PC-3 (cell line): ENCODE measurements around the gene GYPC.

Source experiments
- CTCF ChIP-seq: fragments of 300-600 bp; sonication (generic); conservative IDR thresholded peaks from 2 replicates; pipeline ENCODE4 v1.5.1; 2017; ENCODE audit warnings: antibody characterized with exemption, low read depth, mild to moderate bottlenecking, low read length
- EZH2 ChIP-seq: fragments of 300-600 bp; sonication (generic); IDR thresholded peaks from one replicate; pipeline ENCODE4 v1.6.1; 2017; ENCODE audit warnings: antibody characterized with exemption, mild to moderate bottlenecking, low read length; ENCODE audit not compliant: unreplicated experiment
- EZH2phosphoT487 ChIP-seq: fragments of 300-600 bp; sonication (generic); IDR thresholded peaks from 2 replicates; pipeline ENCODE4 v1.6.1; 2018; ENCODE audit warnings: mild to moderate bottlenecking, antibody characterized with exemption, low read length, borderline replicate concordance

GRCh38 chr2:126644630-126645191 lies 11.2 kb upstream of the GYPC start:
- TF ChIP-seq CTCF (no peak), EZH2 (no peak), EZH2phosphoT487 (no peak)
